Measurements from ENCODE around the gene MYO5B. TPM values are rescaled to one million over a fixed set of nuclear protein-coding genes. Genes with fewer than 3 reads are reported as not detected.

The MYO5B gene
- total and polyA plus RNA-seq, 7 experiments from 2014 or later, result 0.02 to 0.04 TPM; not detected in 5

GRCh38 chr18:50161597-50162205 is 33.2 kb downstream of the MYO5B start:
- POLR2A ChIA-PET, result no interaction called here
- H3K4me3 Mint-ChIP-seq, result no peak overlapping the region

GRCh38 chr18:50159654-50160046 is 35.3 kb downstream of the MYO5B start:
- ChIA-PET CTCF (no interaction called here), POLR2A (no interaction called here)
- ATAC-seq (no peak), DNase-seq (no peak)
- no peaks in the 10 kb centered on the region for H3K9me3 ChIP-seq (ENCODE audit: control insufficient read depth in 2 of 3, low read length in 3 of 3)
- no peak overlapping the region for H3K4me3 ChIP-seq (ENCODE audit: low read length)
- peaks cover 12 to 53% (median 27%) of the 10 kb centered on the region in 5 donors for H3K27me3 Mint-ChIP-seq
- no peak overlapping the region for H3K27ac ChIP-seq (ENCODE audit: low read depth, low read length)
- peaks cover 0 to 4% (median 0%) of the 10 kb centered on the region in 11 donors for H3K9me3 Mint-ChIP-seq
- H3K27ac Mint-ChIP-seq, result no peak overlapping the region
- H3K27me3 ChIP-seq (ENCODE audit: control insufficient read depth in 2 of 2, insufficient read depth in 2 of 2, low read length in 2 of 2), result no peaks in the 10 kb centered on the region
- H3K36me3 ChIP-seq (ENCODE audit: control insufficient read depth in 2 of 3, insufficient read depth in 3 of 3, low read length in 3 of 3), result no peaks in the 10 kb centered on the region
- H3K4me3 Mint-ChIP-seq, result no peak overlapping the region
- no peaks in the 10 kb centered on the region for H3K36me3 Mint-ChIP-seq
- intact Hi-C loops (cut with micrococcal nuclease), result no loop called here
- no peaks in the 10 kb centered on the region for H3K4me1 Mint-ChIP-seq
- H3K4me1 ChIP-seq (ENCODE audit: control insufficient read depth in 2 of 2, insufficient read depth in 2 of 2, low read length in 2 of 2), result no peaks in the 10 kb centered on the region

More at GRCh38 chr18:50161597-50162205, 33.2 kb downstream of the MYO5B start:
- H3K27me3 ChIP-seq (ENCODE audit: control insufficient read depth in 2 of 2, insufficient read depth in 2 of 2, low read length in 2 of 2), result no peaks in the 10 kb centered on the region
- H3K4me1 Mint-ChIP-seq, result peaks cover 0 to 1% (median 0%) of the 10 kb centered on the region in 7 donors
- H3K36me3 ChIP-seq (ENCODE audit: control insufficient read depth in 2 of 3, insufficient read depth in 3 of 3, low read length in 3 of 3), result no peaks in the 10 kb centered on the region
- H3K9me3 Mint-ChIP-seq, result peaks cover 0 to 4% (median 0%) of the 10 kb centered on the region in 11 donors
- CTCF ChIA-PET, result interaction anchor here (0.6 kb wide), 1 partner anchor 24 kb away, joined by 3 read pairs; no protein-coding TSS in a partner anchor
- no peak for ATAC-seq
- H3K4me3 ChIP-seq (ENCODE audit: low read length), result no peak overlapping the region
- intact Hi-C loops (cut with micrococcal nuclease), result no loop called here
- H3K36me3 Mint-ChIP-seq, result no peaks in the 10 kb centered on the region
- peaks cover 16 to 61% (median 33%) of the 10 kb centered on the region in 5 donors for H3K27me3 Mint-ChIP-seq
- no peaks in the 10 kb centered on the region for H3K9me3 ChIP-seq (ENCODE audit: control insufficient read depth in 2 of 3, low read length in 3 of 3)
- DNase-seq, result no peak
- no peak overlapping the region for H3K27ac Mint-ChIP-seq
- no peak overlapping the region for H3K27ac ChIP-seq (ENCODE audit: low read depth, low read length)
- no peaks in the 10 kb centered on the region for H3K4me1 ChIP-seq (ENCODE audit: control insufficient read depth in 2 of 2, insufficient read depth in 2 of 2, low read length in 2 of 2)

GRCh38 chr18:50158866-50159653 is 35.9 kb downstream of the MYO5B start:
- Mint-ChIP-seq H3K27me3 (peaks cover 12 to 48% (median 27%) of the 10 kb centered on the region in 5 donors), H3K36me3 (no peaks in the 10 kb centered on the region), H3K4me3 (no peak overlapping the region), H3K4me1 (no peaks in the 10 kb centered on the region), H3K9me3 (peaks cover 0 to 4% (median 0%) of the 10 kb centered on the region in 11 donors), H3K27ac (no peak overlapping the region)
- ATAC-seq, result no peak
- POLR2A ChIA-PET, result no interaction called here
- H3K9me3 ChIP-seq (ENCODE audit: control insufficient read depth in 2 of 3, low read length in 3 of 3), result no peaks in the 10 kb centered on the region
- no peak overlapping the region for H3K4me3 ChIP-seq (ENCODE audit: low read length)
- DNase-seq, result no peak
- H3K27ac ChIP-seq (ENCODE audit: low read depth, low read length), result no peak overlapping the region
- no peaks in the 10 kb centered on the region for H3K27me3 ChIP-seq (ENCODE audit: control insufficient read depth in 2 of 2, insufficient read depth in 2 of 2, low read length in 2 of 2)
- intact Hi-C loops (cut with micrococcal nuclease), result no loop called here
- no peaks in the 10 kb centered on the region for H3K36me3 ChIP-seq (ENCODE audit: control insufficient read depth in 2 of 3, insufficient read depth in 3 of 3, low read length in 3 of 3)
- CTCF ChIA-PET, result no interaction called here
- no peaks in the 10 kb centered on the region for H3K4me1 ChIP-seq (ENCODE audit: control insufficient read depth in 2 of 2, insufficient read depth in 2 of 2, low read length in 2 of 2)

GRCh38 chr18:50155406-50155805 is 39.5 kb downstream of the MYO5B start:
- DNase-seq (no peak), ATAC-seq (no peak)
- Histone ChIP-seq H3K27me3 (ENCODE audit: control insufficient read depth in 2 of 2, insufficient read depth in 2 of 2, low read length in 2 of 2) (peaks cover 0 to 2% of the 10 kb centered on the region in 2 donors), H3K36me3 (ENCODE audit: control insufficient read depth in 2 of 3, insufficient read depth in 3 of 3, low read length in 3 of 3) (no peaks in the 10 kb centered on the region), H3K4me1 (ENCODE audit: control insufficient read depth in 2 of 2, insufficient read depth in 2 of 2, low read length in 2 of 2) (no peaks in the 10 kb centered on the region), H3K4me3 (ENCODE audit: low read length) (no peak overlapping the region), H3K9me3 (ENCODE audit: control insufficient read depth in 2 of 3, low read length in 3 of 3) (no peaks in the 10 kb centered on the region), H3K27ac (ENCODE audit: low read depth, low read length) (no peak overlapping the region)
- intact Hi-C loops (cut with micrococcal nuclease), result no loop called here
- Mint-ChIP-seq H3K27me3 (peaks cover 5 to 21% (median 12%) of the 10 kb centered on the region in 5 donors), H3K4me1 (no peaks in the 10 kb centered on the region), H3K9me3 (peaks cover 0 to 4% (median 2%) of the 10 kb centered on the region in 11 donors), H3K27ac (no peak overlapping the region), H3K4me3 (no peak overlapping the region), H3K36me3 (no peaks in the 10 kb centered on the region)
- POLR2A ChIA-PET, result no interaction called here
- CTCF ChIA-PET, result no interaction called here

- Mint-ChIP-seq H3K9me3 (peaks cover 0 to 5% (median 3%) of the 10 kb centered on the region in 11 donors), H3K4me1 (no peaks in the 10 kb centered on the region), H3K27ac (no peak overlapping the region), H3K36me3 (no peaks in the 10 kb centered on the region), H3K27me3 (peaks cover 4 to 17% (median 9%) of the 10 kb centered on the region in 5 donors), H3K4me3 (no peak overlapping the region)
- Histone ChIP-seq H3K27me3 (ENCODE audit: control insufficient read depth in 2 of 2, insufficient read depth in 2 of 2, low read length in 2 of 2) (peaks cover 0 to 2% of the 10 kb centered on the region in 2 donors), H3K27ac (ENCODE audit: low read depth, low read length) (no peak overlapping the region), H3K36me3 (ENCODE audit: control insufficient read depth in 2 of 3, insufficient read depth in 3 of 3, low read length in 3 of 3) (no peaks in the 10 kb centered on the region), H3K4me3 (ENCODE audit: low read length) (no peak overlapping the region), H3K4me1 (ENCODE audit: control insufficient read depth in 2 of 2, insufficient read depth in 2 of 2, low read length in 2 of 2) (no peaks in the 10 kb centered on the region), H3K9me3 (ENCODE audit: control insufficient read depth in 2 of 3, low read length in 3 of 3) (no peaks in the 10 kb centered on the region)
- intact Hi-C loops (cut with micrococcal nuclease), result no loop called here
- no peak for ATAC-seq
- no peak for DNase-seq
- ChIA-PET CTCF (no interaction called here), POLR2A (no interaction called here)
These were observed 40.5 kb downstream of the MYO5B start for GRCh38 chr18:50154420-50154819.

- Histone ChIP-seq H3K9me3 (ENCODE audit: control insufficient read depth in 2 of 3, low read length in 3 of 3) (no peaks in the 10 kb centered on the region), H3K4me1 (ENCODE audit: control insufficient read depth in 2 of 2, insufficient read depth in 2 of 2, low read length in 2 of 2) (no peaks in the 10 kb centered on the region), H3K4me3 (ENCODE audit: low read length) (no peak overlapping the region), H3K36me3 (ENCODE audit: control insufficient read depth in 2 of 3, insufficient read depth in 3 of 3, low read length in 3 of 3) (no peaks in the 10 kb centered on the region), H3K27me3 (ENCODE audit: control insufficient read depth in 2 of 2, insufficient read depth in 2 of 2, low read length in 2 of 2) (peaks cover 0 to 2% of the 10 kb centered on the region in 2 donors), H3K27ac (ENCODE audit: low read depth, low read length) (no peak overlapping the region)
- Mint-ChIP-seq H3K4me3 (no peak overlapping the region), H3K27me3 (peaks cover 0 to 13% (median 5%) of the 10 kb centered on the region in 5 donors), H3K36me3 (no peaks in the 10 kb centered on the region), H3K9me3 (peaks cover 0 to 7% (median 3%) of the 10 kb centered on the region in 11 donors), H3K4me1 (no peaks in the 10 kb centered on the region), H3K27ac (no peak overlapping the region)
- intact Hi-C loops (cut with micrococcal nuclease), result no loop called here
- ATAC-seq, result no peak
- ChIA-PET POLR2A (no interaction called here), CTCF (no interaction called here)
- DNase-seq, result no peak
These were observed 42.0 kb downstream of the MYO5B start for GRCh38 chr18:50152900-50153299.

Measured in naive thymus-derived CD4-positive, alpha-beta T cell (primary cell).